H54 (cell line): Measurements from ENCODE around the gene BRME1.
A peak's percentile ranks its signal among the peaks of the same experiment; 100 is the strongest.

Experiments
- DNase-seq: peaks from one replicate; pipeline ENCODE4 v3.0.0; 2011; ENCODE audit warnings: low spot score, mixed read lengths; ENCODE audit not compliant: insufficient read length
- FAIRE-seq: peaks from 3 replicates; lab custom pipeline; 2011; peaks lifted over from hg19 to GRCh38; lab: Jason Lieb, UNC
- POLR2A ChIP-seq: IDR thresholded peaks from 2 replicates; pipeline ENCODE4 v1.6.1; 2011; ENCODE audit warnings: low read depth, mild to moderate bottlenecking, low read length

BRME1 gene

DNA sequence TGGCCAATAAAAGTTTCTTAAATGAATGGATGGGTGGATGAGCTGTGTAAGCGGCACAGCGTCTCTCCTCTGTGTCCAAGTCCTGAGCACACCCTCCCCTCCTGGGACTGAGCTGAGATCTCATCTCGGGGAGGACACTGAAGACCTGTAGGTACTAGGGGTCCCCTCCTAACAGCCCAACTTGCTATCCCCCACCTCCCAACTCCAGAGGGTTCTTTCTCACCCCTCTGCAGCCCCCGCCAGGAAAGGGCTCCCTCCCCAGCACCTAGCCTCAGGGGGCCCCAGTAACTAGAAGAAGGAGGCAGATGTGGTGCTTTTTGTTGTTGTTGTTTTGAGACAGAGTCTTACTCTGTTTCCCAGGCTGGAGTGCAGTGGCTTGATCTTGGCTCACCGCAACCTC is 30.1 kb downstream of the BRME1 start:
- DNase-seq: no peak
- TF ChIP-seq POLR2A: no peak
- no peak for FAIRE-seq

DNA sequence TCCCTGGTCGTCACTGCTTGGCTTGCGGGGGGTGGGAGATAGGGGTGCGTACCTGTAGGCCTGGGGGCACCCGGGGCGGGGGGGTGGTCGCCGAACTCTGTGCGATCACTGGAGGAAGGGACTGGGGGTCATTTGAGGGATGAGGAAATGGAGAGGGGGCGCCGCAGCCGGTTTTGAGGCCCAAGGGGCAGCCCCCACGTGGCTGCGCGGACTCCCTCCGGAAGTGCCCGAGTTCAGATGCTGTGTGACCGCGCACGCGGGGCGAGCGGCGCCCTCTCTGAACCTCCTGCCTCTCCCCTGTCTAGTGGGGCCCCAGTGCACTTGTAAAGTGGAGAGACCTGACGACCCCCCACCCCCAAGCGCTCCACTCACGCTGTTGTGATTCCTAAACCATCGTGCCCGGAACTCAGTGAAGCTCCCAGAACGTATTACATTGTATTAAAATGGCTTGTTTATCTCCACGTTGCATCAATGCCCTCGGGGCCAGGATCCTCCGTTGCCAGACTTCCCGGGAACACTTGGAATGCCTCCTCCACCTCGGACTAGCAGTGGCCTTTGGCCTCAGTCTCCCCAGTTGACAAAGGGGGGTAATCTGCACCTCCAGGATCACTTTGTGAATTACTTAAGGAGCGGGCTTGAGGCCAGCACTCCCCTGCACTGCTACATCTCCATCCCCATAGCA is 31.9 kb downstream of the BRME1 start:
- no peak for FAIRE-seq
- DNase-seq: no peak
- TF ChIP-seq POLR2A: no peak

DNA sequence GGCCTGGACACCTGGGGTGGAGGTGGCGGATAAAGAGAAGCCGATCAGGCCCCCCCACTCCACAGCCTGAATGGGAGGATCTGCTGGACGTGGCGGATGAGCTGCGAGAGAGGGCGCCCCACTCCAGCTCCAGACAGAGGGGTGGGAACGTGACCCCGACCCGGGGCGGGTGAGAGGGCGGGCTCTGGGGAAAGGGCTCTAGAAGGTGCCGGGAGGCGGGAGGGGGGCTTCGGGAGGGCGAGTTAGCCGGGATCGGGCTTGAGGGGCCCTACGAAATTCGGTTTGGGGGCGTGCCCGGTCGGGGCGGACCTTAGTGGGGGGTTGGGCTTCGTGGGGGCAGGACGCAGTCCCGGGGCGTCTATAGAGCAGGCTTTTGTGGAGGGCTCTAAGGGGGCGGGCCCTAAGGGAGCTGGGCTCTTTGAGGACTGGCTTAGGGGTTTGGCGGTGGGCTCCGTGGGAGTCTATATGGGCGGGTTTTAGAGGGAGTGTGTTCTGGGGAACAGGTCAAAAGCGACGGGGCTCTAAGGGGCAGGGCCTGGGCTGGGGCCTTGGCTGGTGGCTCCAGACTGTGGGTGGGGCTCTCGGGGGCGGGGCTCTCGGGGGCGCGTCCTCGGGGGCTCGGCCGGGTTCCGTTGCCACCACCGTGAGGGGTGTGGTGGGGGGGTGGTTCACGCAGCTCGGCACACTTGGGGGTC is 33.1 kb downstream of the BRME1 start:
- no peak for TF ChIP-seq POLR2A
- no peak for FAIRE-seq
- no peak for DNase-seq

DNA sequence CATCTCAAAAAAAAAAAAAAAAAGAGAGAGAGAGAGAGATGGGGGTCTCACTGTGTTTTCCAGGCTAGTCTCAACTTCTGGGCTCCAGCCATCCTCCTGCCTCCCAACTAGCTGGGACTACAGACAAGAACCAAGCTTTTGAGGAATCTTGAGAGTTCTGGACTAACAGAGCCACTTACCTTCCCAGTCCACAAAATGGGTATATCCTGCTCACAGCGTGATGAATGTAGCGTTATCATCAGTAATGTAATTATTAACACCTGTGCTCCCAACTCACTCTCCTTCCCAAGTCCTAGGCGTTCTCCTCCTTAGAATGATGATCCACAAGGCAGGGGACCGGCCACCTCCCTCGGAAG is 33.6 kb downstream of the BRME1 start:
- no peak for DNase-seq
- no peak for TF ChIP-seq POLR2A
- FAIRE-seq: no peak

DNA sequence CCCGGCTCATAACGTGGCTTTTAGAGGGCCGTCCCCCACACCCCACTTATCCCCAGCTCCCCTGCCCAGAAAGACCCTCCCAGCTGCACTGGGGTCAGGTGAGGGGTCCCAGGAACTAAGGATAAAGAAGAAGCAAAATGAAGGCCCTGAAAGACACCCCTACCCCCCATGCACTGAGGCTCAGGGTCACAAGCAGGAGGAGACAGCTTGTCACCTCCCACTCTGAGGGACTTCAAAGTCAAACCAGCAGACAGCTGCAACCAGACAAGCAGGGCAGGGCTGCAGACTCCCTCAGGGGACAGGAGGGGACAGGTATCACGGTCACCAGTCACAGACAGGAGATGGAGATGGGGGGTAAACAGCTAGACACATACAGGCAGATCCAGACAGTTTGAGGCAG is 35.0 kb downstream of the BRME1 start:
- TF ChIP-seq POLR2A: no peak
- DNase-seq (no peak), FAIRE-seq (no peak)

- no peak for TF ChIP-seq POLR2A
- DNase-seq (no peak), FAIRE-seq (no peak)
Measured at GRCh38 chr19:13869281-13869680, 36.6 kb downstream of the BRME1 start.

DNA sequence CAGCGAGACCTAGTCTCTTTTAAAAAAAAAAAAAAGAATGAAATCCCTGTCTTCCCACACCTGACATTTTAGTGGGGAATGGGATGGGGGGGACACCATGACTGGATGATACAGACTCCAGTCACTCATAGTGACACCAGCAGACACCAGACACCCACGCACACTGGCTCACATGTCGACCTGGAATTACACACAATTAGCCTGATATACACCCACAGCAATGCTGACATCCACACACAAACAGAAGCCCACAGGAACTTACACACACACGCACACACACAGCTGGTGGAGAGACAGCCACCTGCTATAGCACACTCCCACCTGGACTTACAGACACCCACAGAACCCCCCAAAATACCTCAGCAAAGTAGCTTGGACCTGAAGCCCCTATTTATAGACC is 37.3 kb downstream of the BRME1 start:
- no peak for TF ChIP-seq POLR2A
- DNase-seq (no peak), FAIRE-seq (no peak)

- TF ChIP-seq POLR2A: no peak
- FAIRE-seq: no peak
- DNase-seq: no peak
Measured at GRCh38 chr19:13866463-13867046, 39.4 kb downstream of the BRME1 start.

- no peak for TF ChIP-seq POLR2A
- DNase-seq (no peak), FAIRE-seq (no peak)
Measured at GRCh38 chr19:13865571-13866462, 40.1 kb downstream of the BRME1 start.

GRCh38 chr19:13864667-13865570 is 41.0 kb downstream of the BRME1 start:
- TF ChIP-seq POLR2A: no peak
- DNase-seq (no peak), FAIRE-seq (no peak)

GRCh38 chr19:13864046-13864666 is 41.8 kb downstream of the BRME1 start:
- TF ChIP-seq POLR2A: no peak
- DNase-seq: no peak
- no peak for FAIRE-seq

GRCh38 chr19:13861714-13862531 is 44.0 kb downstream of the BRME1 start:
- peak; percentile 95 for DNase-seq
- peak; percentile 28; the same call in 1 of the 2 replicates for TF ChIP-seq POLR2A
- FAIRE-seq: no peak
